Naive B cell (primary cell): ENCODE results near the gene GATB. TPM values are rescaled to one million over a fixed set of nuclear protein-coding genes. Genes with fewer than 3 reads are reported as not detected.

ENCODE experiments used
- ATAC-seq, 2 donors: fragments of 150-1000 bp; cut with Tn5 transposase; 2 replicates each; pipeline ENCODE4 v1.10.0; 2021; ENCODE audit warnings: low read depth in 2 of 2, mild to moderate bottlenecking in 2 of 2, moderate library complexity in 2 of 2
- DNase-seq: peaks from one replicate; pipeline ENCODE4 v3.0.0; 2022
- H3K27ac Mint-ChIP-seq, 6 donors: one replicate each; pipeline ENCODE4 v1.8.0; 2020 to 2022; ENCODE audit warnings: mild to moderate bottlenecking in 6 of 6, mixed read lengths in 6 of 6, moderate library complexity in 5 of 6, inconsistent platforms in 2 of 6
- H3K27me3 Mint-ChIP-seq, 3 donors: one replicate each; pipeline ENCODE4 v1.8.0; 2021 to 2022; ENCODE audit warnings: mixed read lengths in 3 of 3, mild to moderate bottlenecking in 1 of 3
- H3K36me3 Mint-ChIP-seq, 2 donors: one replicate each; pipeline ENCODE4 v1.8.0; 2020 to 2022; ENCODE audit warnings: mixed read lengths in 2 of 2, inconsistent platforms in 1 of 2, mild to moderate bottlenecking in 1 of 2
- H3K4me1 Mint-ChIP-seq, 3 donors: one replicate each; pipeline ENCODE4 v1.8.0; 2020 to 2022; ENCODE audit warnings: mixed read lengths in 3 of 3, inconsistent platforms in 1 of 3, mild to moderate bottlenecking in 1 of 3, moderate library complexity in 1 of 3
- H3K4me3 Mint-ChIP-seq, 8 donors: one replicate each; pipeline ENCODE4 v1.8.0; 2020 to 2022; ENCODE audit warnings: mild to moderate bottlenecking in 8 of 8, mixed read lengths in 8 of 8, moderate library complexity in 8 of 8, inconsistent platforms in 2 of 8
- H3K9me3 Mint-ChIP-seq, 7 donors: one replicate each; pipeline ENCODE4 v1.8.0; 2020 to 2022; ENCODE audit warnings: mixed read lengths in 7 of 7, mild to moderate bottlenecking in 5 of 7, inconsistent platforms in 2 of 7, moderate library complexity in 1 of 7
- polyA plus RNA-seq, 6 donors: library from polyadenylated mRNA; unstranded; fragments of 300-500 nt; fragmentation: Illumina TruSeq; gene quantifications; one replicate each; pipeline ENCODE4 v1.2.3, GENCODE V29; 2021; ENCODE audit warnings: low read depth in 6 of 6

GATB gene
- polyA plus RNA-seq, 6 donors from 2014 or later = 5.6 to 17.9 (median 14.3) TPM

DNA sequence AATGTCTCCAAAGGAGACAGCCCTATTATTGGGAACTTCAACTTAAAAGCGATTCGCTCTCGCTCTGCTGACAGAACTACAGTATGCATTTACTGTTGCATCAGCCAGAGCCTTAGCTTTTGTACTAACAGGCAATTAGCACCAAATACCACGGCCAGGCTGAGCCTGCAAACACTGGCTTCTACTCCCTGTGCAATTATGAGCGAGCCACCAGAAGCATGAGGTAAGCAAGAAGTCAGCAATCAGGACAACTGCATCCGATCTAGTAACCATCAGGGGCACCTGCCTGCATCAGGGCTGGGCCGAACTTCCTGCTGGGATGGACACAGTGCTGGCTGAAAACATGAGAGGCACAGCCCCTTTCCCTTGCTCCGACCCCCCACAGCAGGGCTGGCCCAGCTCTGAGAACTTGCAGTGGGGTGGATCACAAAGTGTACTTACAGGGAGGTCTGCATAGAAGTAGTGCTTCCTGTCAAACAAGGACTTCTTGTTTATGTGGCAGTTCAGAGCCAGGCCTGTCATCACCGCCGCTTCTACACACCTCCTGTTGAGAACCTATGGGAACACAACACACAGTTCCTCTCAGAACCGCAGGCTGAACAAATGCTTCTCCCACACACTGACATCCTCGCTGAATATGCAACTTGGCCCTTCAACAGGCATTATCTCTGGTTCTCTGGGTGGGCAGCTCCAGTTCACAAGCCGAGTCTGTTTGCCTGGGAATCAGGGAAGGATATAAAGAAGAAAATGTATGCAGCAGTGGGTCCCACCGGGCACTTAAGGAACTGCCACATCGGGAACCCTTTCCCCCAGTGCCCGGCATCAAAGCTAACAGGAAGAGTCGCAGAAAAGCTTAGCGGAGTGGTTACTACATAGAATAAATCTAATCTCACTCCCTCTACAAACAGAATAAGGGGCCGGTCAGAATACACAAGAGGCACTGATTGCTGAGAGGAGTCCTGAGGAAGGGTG lies 41.5 kb downstream of the GATB start:
- H3K4me3 Mint-ChIP-seq = no peak overlapping the region
- DNase-seq (no peak), ATAC-seq (no peak)
- peaks cover 8 to 14% of the 10 kb centered on the region in 2 donors for H3K36me3 Mint-ChIP-seq
- H3K9me3 Mint-ChIP-seq = no peaks in the 10 kb centered on the region
- no peaks in the 10 kb centered on the region for H3K27me3 Mint-ChIP-seq
- no peak overlapping the region for H3K27ac Mint-ChIP-seq
- H3K4me1 Mint-ChIP-seq = peaks cover 0 to under 1% (median 0%) of the 10 kb centered on the region in 3 donors

DNA sequence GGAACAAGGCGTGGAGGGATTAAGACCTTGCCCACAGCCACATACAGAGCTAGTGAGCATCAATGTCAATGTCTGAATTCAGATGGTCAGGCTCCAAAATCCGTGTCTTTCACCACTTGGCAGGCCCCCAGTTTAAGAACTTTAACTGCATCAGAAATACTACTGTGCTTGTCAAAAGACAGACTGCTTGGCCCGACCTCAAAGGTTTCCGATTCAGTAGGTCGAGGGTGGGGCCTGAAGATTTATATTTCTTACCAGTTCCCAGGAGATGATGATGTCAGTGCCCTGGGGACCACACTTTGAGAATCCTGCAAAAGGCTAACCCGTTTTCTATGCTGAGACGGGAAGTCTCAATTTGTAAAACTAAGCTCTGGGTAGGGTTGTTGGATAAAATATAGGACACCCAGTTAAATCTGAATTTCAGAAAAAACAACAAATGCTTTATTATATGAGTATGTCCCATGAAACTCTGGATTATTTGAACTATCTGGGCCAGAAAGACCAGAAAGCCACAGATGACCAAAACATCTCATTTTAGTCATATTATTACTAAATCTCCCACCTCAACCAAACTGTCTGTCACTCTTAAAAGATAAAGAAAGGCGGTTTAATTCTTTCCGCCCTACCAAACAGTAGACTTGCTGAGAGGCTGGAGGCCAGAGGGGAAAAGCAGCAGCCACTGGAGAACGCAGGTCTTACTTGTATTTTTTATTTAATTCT lies 42.7 kb downstream of the GATB start:
- H3K27me3 Mint-ChIP-seq = no peaks in the 10 kb centered on the region
- no peaks in the 10 kb centered on the region for H3K9me3 Mint-ChIP-seq
- H3K27ac Mint-ChIP-seq = peak overlapping the region in 1 of 6 donors; percentile 26
- DNase-seq (no peak), ATAC-seq (no peak)
- H3K4me3 Mint-ChIP-seq = no peak overlapping the region
- H3K36me3 Mint-ChIP-seq = peaks cover 8 to 14% of the 10 kb centered on the region in 2 donors
- H3K4me1 Mint-ChIP-seq = no peaks in the 10 kb centered on the region

DNA sequence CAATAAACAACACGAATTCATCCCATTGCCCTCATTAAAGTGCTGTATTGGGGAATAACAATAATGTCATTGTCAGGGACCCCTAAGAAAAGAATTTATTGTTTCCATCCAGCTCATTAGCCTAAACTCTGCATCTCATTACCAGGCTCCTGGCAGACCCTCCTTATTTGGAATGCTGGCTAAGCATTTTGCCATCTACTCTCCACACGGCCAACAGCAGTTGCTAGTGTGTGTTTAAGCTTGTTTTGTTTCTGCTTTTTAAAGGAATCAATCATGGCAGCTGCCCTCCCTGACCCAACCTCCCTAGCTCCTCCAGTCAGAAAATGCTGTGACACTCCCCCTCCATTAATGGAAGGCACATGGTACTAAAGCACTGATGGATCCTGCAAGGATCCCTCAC lies 43.5 kb downstream of the GATB start:
- Mint-ChIP-seq H3K9me3 (no peaks in the 10 kb centered on the region), H3K4me1 (no peaks in the 10 kb centered on the region), H3K4me3 (no peak overlapping the region), H3K27ac (peak overlapping the region in 1 of 6 donors; percentile 26), H3K27me3 (no peaks in the 10 kb centered on the region), H3K36me3 (peaks cover 2 to 14% of the 10 kb centered on the region in 2 donors)
- no peak for DNase-seq
- no peak for ATAC-seq

DNA sequence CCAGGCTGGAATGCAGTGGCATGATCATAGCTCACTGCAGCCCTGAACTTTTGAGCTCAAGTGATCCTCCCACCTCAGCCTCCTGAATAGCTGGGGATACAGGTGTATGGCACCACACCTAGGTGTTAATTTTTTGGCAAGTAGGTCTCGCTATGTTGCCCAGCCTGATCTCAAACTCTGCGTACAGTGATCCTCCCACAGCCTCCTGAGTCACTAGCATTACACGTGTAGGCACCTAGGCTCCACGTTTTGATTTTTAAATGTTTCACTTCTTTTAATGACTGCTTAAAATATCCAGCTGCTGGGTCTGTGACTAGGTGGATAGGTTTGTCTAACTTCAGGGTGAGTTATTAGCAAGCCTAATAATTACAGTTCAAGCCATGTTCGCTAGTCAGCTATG lies 44.5 kb downstream of the GATB start:
- peaks cover under 1 to 12% of the 10 kb centered on the region in 2 donors for H3K36me3 Mint-ChIP-seq
- no peak overlapping the region for H3K4me3 Mint-ChIP-seq
- DNase-seq (no peak), ATAC-seq (no peak)
- no peaks in the 10 kb centered on the region for H3K4me1 Mint-ChIP-seq
- no peak overlapping the region for H3K27ac Mint-ChIP-seq
- H3K27me3 Mint-ChIP-seq = no peaks in the 10 kb centered on the region
- H3K9me3 Mint-ChIP-seq = no peaks in the 10 kb centered on the region

DNA sequence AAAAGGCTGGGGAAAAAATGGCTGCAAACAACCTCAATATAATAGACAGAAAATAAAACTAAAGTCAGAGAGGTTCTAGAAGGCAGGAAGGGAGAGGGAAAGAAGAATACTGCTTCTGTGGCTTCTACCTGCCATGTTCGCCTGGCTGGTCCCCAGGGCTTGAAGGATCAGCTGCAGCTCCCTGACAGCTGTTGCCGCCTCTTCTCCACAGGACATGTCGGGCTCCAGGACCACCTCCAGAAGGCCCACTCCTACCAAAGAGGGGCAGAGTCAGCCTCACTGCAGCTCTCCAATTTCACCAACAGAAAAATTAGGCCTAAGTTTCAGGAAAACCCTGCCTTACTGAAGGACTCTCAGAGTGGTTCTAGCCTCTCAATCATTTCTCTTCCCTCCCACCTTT lies 44.9 kb downstream of the GATB start:
- Mint-ChIP-seq H3K4me3 (no peak overlapping the region), H3K36me3 (peaks cover 5 to 9% of the 10 kb centered on the region in 2 donors)
- no peak for ATAC-seq

DNA sequence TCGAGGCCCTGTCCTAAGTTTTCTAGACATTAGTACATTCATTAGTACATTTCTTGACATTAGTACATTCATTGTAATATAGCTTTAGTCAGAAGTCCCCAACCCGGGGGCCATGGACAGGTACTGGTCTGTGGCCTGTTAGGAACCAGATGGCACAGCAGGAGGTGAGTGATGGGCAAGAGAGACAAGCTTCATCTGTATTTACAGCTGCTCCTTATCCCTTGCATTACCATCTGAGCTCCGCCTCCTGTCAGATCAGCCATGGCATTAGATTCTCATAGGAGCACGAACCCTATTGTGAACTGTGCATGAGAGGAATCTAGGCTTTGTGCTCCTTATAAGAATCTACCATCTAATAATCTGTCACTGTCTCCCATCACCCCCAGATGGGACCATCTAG lies 48.0 kb downstream of the GATB start:
- no peaks in the 10 kb centered on the region for H3K4me1 Mint-ChIP-seq
- ATAC-seq (no peak), DNase-seq (no peak)
- H3K9me3 Mint-ChIP-seq = no peaks in the 10 kb centered on the region
- H3K27me3 Mint-ChIP-seq = no peaks in the 10 kb centered on the region
- no peak overlapping the region for H3K4me3 Mint-ChIP-seq
- H3K27ac Mint-ChIP-seq = peak overlapping the region in 1 of 6 donors; percentile 9
- H3K36me3 Mint-ChIP-seq = peaks cover 18 to 24% of the 10 kb centered on the region in 2 donors

More for the DNA sequence above, 44.9 kb downstream of the GATB start:
- no peaks in the 10 kb centered on the region for H3K9me3 Mint-ChIP-seq
- DNase-seq = no peak
- no peak overlapping the region for H3K27ac Mint-ChIP-seq
- no peaks in the 10 kb centered on the region for H3K4me1 Mint-ChIP-seq
- H3K27me3 Mint-ChIP-seq = no peaks in the 10 kb centered on the region

DNA sequence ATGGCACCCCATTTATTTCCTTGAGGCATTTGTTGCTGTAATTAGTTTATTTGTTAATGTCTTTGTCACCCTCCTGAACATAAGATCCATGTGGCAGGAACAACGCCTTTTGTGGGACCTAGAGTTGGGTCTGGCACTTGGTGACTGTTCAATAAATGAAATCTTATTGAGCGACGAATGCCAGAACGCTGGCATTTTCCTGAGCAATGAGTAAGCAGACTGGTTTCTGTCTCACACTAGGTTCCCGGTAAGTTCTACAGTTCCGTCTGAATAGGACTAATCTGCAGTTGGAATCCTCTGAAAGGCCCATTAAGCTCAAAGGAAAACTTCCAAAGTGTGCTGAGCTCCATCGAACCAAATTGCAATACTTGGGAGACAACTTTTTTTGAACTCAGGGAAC lies 49.2 kb downstream of the GATB start:
- Mint-ChIP-seq H3K27ac (no peak overlapping the region), H3K36me3 (peaks cover 21 to 29% of the 10 kb centered on the region in 2 donors)

DNA sequence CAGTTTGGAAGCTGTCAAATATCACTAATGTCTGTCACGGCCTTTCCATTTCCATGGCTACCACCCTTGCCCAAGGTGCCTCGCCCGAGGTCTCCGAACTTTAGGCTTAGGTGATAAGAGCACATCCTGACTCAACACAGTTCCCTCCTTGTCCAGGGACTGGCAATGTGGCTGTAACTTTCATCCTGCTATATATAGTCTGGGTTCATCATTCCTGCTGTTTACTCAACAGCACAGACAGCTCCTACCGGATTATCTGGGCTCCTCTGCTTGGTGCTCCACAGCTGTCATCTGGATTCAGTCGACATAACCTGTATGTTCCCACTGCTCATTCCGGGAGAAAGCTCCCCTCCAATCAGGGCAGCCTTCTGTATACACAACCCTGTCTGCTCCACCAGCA lies 51.2 kb downstream of the GATB start:
- H3K9me3 Mint-ChIP-seq = no peaks in the 10 kb centered on the region
- H3K4me3 Mint-ChIP-seq = no peak overlapping the region
- no peak overlapping the region for H3K27ac Mint-ChIP-seq
- DNase-seq = no peak
- peaks cover 30 to 31% of the 10 kb centered on the region in 2 donors for H3K36me3 Mint-ChIP-seq
- H3K27me3 Mint-ChIP-seq = no peaks in the 10 kb centered on the region
- no peak for ATAC-seq
- no peaks in the 10 kb centered on the region for H3K4me1 Mint-ChIP-seq

More for the DNA sequence above, 49.2 kb downstream of the GATB start:
- no peaks in the 10 kb centered on the region for H3K27me3 Mint-ChIP-seq
- ATAC-seq (no peak), DNase-seq (no peak)
- no peaks in the 10 kb centered on the region for H3K9me3 Mint-ChIP-seq
- H3K4me1 Mint-ChIP-seq = no peaks in the 10 kb centered on the region
- no peak overlapping the region for H3K4me3 Mint-ChIP-seq

DNA sequence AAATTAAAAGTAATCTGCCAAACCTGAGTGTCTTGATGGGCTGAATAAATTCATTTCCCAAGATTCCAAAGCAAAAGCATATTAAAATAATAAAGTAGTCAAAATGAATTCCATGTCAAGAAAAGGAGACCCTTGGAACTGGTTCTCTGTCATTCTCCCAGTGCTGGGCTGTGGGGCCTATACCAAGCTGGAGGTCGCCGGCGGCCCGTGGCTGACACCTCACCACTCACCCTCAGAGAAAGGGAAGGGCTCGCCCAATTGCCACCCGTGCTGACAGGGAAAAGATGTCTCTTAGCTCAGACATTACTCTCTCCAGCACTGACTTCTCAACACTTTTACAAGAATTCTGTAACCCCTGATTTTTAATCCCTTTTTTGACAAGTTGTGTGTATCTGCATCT lies 51.7 kb downstream of the GATB start:
- Mint-ChIP-seq H3K4me3 (no peak overlapping the region), H3K27ac (no peak overlapping the region), H3K27me3 (no peaks in the 10 kb centered on the region), H3K9me3 (no peaks in the 10 kb centered on the region), H3K36me3 (peaks cover 30 to 31% of the 10 kb centered on the region in 2 donors), H3K4me1 (no peaks in the 10 kb centered on the region)
- ATAC-seq = no peak
- DNase-seq = no peak

DNA sequence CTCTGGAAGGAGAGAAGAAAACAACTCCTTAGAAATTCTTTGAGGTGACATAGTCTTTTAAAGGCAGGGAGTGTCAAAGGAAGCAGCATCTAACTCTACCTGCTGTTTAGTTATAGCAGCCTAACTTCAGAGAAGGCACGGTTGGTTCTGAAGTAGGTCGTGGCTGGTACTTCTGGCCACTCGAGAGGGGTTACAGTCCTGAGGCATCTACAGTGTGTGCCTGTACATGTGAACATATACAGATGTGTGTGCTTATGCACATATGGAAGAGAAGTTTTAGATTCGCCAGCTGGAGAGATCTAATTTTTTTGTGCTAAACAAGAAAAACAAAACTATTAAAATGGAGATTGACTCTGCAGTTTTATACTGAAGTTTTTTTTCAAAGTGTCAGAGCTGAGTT lies 52.7 kb downstream of the GATB start:
- peak overlapping the region in 1 of 6 donors; percentile 21 for H3K27ac Mint-ChIP-seq
- no peaks in the 10 kb centered on the region for H3K27me3 Mint-ChIP-seq
- peaks cover 30 to 40% of the 10 kb centered on the region in 2 donors for H3K36me3 Mint-ChIP-seq
- no peak for DNase-seq
- ATAC-seq = no peak
- H3K4me1 Mint-ChIP-seq = no peaks in the 10 kb centered on the region
- no peaks in the 10 kb centered on the region for H3K9me3 Mint-ChIP-seq
- no peak overlapping the region for H3K4me3 Mint-ChIP-seq

DNA sequence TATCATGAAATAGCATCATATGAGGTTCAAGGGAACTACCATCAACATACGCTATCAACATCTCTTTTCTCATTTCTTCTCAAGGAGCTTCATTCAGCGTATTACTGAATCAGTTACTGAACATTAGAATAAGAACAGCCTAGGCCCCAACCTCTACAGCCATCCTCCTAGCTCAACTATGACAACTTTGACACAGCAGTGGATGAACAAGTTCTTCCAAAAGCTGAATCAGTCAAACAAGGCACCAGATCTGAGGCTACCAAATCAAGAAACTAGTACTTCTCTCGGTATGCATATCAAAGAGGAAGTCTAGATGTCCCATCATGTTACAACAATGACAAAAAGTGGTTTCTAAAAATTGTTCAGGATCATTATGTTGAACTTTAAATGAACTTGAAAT lies 57.4 kb downstream of the GATB start:
- ATAC-seq = no peak
- Mint-ChIP-seq H3K27ac (no peak overlapping the region), H3K9me3 (peaks cover 0 to 5% (median 0%) of the 10 kb centered on the region in 7 donors), H3K4me1 (no peaks in the 10 kb centered on the region), H3K4me3 (no peak overlapping the region), H3K36me3 (peaks cover 58 to 64% of the 10 kb centered on the region in 2 donors), H3K27me3 (no peaks in the 10 kb centered on the region)
- DNase-seq = no peak

DNA sequence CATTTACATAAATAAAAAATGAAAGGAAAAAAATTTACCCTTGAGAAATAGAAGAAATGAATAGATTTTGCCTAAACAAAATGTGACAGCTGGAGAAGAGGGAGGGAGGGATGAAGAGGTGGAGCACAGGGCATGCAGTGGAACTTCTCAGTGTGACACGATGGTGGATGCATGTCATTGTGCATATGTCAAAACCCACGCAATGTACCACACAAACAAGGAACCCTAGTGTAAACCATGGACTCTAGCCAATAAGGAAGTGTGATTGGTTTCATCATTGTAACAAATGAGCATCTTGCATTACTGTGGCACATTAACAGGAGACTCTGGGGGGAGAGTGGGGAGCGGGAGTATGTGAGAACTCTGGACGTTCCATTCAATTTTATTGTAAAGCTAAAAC lies 58.6 kb downstream of the GATB start:
- H3K27ac Mint-ChIP-seq = peak overlapping the region in 1 of 6 donors; percentile 36

DNA sequence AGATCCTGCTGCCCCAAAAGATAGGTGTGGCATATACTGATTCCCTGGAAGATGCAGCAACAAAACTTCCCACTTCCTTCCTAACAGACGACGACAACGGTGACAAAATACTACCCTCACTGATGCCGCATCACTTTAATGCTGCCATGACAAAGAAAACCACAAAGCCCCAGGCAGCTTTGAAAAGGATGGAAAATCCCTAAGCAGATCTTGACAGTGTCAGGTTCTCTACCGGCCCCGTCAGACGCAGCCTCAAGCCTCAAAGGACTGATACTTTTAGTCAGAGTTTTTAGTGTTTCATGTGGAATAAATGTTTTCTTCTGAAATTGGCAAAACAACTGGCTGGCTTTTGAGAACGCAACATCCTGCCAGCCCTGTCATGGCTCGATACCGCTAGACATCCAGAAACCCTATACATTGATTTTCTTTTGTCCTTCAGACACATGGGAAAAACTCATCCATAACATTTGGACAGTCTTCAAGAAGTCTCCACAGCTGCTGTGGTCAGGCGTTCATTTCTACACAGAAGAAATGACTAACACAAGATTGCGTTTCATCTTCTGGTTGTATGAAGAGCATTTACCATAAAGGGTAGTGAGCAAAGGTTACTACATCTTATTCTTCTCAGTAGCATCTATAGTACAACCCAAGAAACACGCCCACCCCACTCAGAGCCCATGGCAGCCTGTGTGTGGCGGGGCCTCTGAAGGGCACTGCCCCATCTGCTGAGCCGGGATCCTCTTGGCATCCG lies 60.1 kb downstream of the GATB start:
- Mint-ChIP-seq H3K27me3 (no peaks in the 10 kb centered on the region), H3K36me3 (peaks cover 68% of the 10 kb centered on the region in 2 donors), H3K4me3 (peak overlapping the region in 1 of 8 donors; percentile 72), H3K4me1 (no peaks in the 10 kb centered on the region), H3K9me3 (peaks cover 0 to 10% (median 0%) of the 10 kb centered on the region in 7 donors), H3K27ac (no peak overlapping the region)
- ATAC-seq (no peak), DNase-seq (no peak)

More for the DNA sequence above, 58.6 kb downstream of the GATB start:
- Mint-ChIP-seq H3K9me3 (peaks cover 0 to 10% (median 0%) of the 10 kb centered on the region in 7 donors), H3K36me3 (peaks cover 55 to 61% of the 10 kb centered on the region in 2 donors), H3K27me3 (no peaks in the 10 kb centered on the region), H3K4me3 (no peak overlapping the region), H3K4me1 (no peaks in the 10 kb centered on the region)
- no peak for ATAC-seq
- DNase-seq = no peak
